Measurements from ENCODE around the gene NRAP. TPM values are rescaled to one million over a fixed set of nuclear protein-coding genes. Genes with fewer than 3 reads are reported as not detected.

The NRAP gene
- total RNA-seq, 2 donors from 2014 or later = not detected

DNA sequence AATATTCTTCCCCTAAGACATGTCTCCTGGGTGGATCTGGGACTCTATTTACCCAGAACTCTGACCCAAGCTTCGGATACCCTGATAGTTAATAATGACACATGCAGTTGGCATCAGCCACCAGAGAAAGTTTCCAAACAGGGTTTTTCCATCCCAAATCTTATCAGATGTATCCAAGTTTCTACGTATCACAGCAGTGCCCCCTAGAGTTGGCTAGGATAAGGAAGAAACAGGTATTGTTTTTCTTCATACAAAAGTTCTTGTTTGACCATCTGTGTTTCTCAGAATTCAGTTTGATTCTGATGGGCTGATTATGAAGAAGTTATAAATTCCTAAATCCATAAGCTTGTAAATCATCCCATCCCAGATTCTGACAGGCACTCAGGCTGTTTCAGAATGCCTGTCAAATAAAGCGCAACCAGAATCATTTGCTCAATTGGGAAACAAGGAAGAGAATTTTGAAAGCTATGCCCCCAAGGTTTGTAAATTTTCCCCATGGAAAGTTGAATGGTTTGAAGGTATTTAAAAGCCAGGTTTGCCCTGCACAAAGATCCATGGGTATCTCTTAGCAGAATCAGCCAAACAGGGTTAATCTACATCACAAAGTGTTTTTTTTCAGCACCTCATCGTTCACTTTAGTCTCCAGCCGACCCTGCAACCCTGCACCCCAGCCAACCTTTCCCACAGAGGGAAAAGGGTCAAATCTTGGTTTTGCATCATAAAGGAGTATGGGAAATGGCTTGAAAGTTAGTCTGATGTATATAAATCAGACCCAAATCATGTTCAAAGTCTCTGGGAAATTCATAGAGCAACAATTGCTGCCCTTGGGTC lies 47.4 kb downstream of the NRAP start:
- TF ChIP-seq, protein P1, sequence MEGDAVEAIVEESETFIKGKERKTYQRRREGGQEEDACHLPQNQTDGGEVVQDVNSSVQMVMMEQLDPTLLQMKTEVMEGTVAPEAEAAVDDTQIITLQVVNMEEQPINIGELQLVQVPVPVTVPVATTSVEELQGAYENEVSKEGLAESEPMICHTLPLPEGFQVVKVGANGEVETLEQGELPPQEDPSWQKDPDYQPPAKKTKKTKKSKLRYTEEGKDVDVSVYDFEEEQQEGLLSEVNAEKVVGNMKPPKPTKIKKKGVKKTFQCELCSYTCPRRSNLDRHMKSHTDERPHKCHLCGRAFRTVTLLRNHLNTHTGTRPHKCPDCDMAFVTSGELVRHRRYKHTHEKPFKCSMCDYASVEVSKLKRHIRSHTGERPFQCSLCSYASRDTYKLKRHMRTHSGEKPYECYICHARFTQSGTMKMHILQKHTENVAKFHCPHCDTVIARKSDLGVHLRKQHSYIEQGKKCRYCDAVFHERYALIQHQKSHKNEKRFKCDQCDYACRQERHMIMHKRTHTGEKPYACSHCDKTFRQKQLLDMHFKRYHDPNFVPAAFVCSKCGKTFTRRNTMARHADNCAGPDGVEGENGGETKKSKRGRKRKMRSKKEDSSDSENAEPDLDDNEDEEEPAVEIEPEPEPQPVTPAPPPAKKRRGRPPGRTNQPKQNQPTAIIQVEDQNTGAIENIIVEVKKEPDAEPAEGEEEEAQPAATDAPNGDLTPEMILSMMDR (IDR thresholded peaks at IDR 0.05) = no peak
- Histone ChIP-seq H3K36me3 (no peaks in the 10 kb centered on the region), H3K9me3 (no peaks in the 10 kb centered on the region), H3K4me1 (ENCODE audit: control insufficient read depth in 1 of 2, low read depth in 2 of 2) (no peaks in the 10 kb centered on the region), H3K27me3 (replicated peaks; ENCODE audit: insufficient read depth) (no peaks in the 10 kb centered on the region), H3K27ac (no peak overlapping the region), H3K4me3 (no peak overlapping the region)
- DNase-seq (ENCODE audit: low spot score) (no peak), ATAC-seq (ENCODE audit: insufficient number of reproducible peaks, low FRiP score, low read depth) (no peak)

DNA sequence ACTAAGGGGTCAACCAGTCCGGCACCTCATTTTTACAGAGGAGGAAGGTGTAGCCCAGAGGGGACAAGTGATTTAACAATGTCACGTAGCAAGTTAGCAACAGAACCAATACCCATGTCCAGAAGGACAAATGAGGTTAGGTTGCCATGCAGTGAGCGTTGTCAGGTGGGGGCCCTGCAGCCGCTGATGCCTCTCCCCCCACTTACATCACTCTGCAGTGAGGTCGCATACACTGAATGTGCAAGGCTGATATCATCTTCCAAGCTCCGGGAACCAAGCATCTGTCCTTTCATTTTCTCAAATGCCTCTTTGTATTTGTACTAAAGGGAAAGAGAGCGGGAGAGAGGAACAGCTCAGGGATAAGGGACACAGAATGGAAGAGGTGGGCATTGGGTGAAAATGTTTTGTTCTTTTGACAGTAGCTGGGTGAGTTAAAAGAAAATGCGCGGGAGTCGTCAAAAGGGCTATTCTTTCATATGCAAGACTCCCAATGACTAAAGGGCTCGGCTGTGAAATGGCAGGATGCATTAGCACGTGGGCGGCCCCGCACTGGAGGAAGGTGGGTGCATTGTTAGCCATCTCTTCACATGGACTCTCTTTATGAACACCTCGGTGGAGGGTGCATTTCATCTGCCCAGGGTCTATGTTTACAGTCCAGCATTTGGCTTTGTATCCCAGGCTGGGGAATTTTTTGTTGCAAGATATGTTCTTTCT lies 49.7 kb downstream of the NRAP start:
- ATAC-seq (ENCODE audit: insufficient number of reproducible peaks, low FRiP score, low read depth) = no peak
- H3K4me3 ChIP-seq = no peak overlapping the region
- H3K4me1 ChIP-seq (ENCODE audit: control insufficient read depth in 1 of 2, low read depth in 2 of 2) = no peaks in the 10 kb centered on the region
- no peaks in the 10 kb centered on the region for H3K9me3 ChIP-seq
- H3K27me3 ChIP-seq (replicated peaks; ENCODE audit: insufficient read depth) = no peaks in the 10 kb centered on the region
- no peak for DNase-seq (ENCODE audit: low spot score)
- H3K36me3 ChIP-seq = no peaks in the 10 kb centered on the region
- TF ChIP-seq, protein P1 (IDR thresholded peaks at IDR 0.05) = no peak
- H3K27ac ChIP-seq = no peak overlapping the region

- no peak for DNase-seq (ENCODE audit: low spot score)
- Histone ChIP-seq H3K4me1 (ENCODE audit: control insufficient read depth in 1 of 2, low read depth in 2 of 2) (no peaks in the 10 kb centered on the region), H3K36me3 (no peaks in the 10 kb centered on the region), H3K4me3 (no peak overlapping the region), H3K9me3 (no peaks in the 10 kb centered on the region), H3K27ac (no peak overlapping the region), H3K27me3 (replicated peaks; ENCODE audit: insufficient read depth) (no peaks in the 10 kb centered on the region)
- TF ChIP-seq, protein P1 (IDR thresholded peaks at IDR 0.05) = no peak
- no peak for ATAC-seq (ENCODE audit: insufficient number of reproducible peaks, low FRiP score, low read depth)
Measured at GRCh38 chr10:113613427-113613826, 50.4 kb downstream of the NRAP start.

DNA sequence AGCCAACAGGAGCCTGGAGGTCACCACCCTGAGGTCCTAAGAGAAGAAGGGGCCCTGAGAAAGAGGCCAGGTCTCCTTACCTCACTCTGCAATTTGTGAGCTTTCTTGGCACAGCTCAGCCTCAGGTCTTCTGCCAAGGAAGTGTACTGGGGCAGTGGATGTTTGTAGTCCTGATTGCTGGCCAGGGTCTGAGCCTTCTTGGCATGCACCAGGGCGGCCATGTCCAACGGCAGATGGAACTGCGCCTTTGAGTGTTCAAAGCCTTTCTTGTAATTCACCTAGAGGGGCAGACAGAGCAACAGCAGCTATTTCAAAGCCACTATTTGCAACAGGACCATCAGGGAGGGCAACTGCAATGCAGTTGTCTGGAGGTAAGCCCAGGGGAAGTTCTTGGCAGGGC lies 51.7 kb downstream of the NRAP start:
- Histone ChIP-seq H3K9me3 (no peaks in the 10 kb centered on the region), H3K27me3 (replicated peaks; ENCODE audit: insufficient read depth) (no peaks in the 10 kb centered on the region), H3K27ac (no peak overlapping the region), H3K4me1 (ENCODE audit: control insufficient read depth in 1 of 2, low read depth in 2 of 2) (no peaks in the 10 kb centered on the region), H3K4me3 (no peak overlapping the region), H3K36me3 (no peaks in the 10 kb centered on the region)
- TF ChIP-seq, protein P1 (IDR thresholded peaks at IDR 0.05) = no peak
- DNase-seq (ENCODE audit: low spot score) = no peak
- no peak for ATAC-seq (ENCODE audit: insufficient number of reproducible peaks, low FRiP score, low read depth)

Data from thoracic aorta (tissue), 2 donors.